H9 (cell line): ENCODE results near the gene CTNNA3. TPM values are rescaled to one million over a fixed set of nuclear protein-coding genes. Genes with fewer than 3 reads are reported as not detected.

Source experiments
- DNase-seq: peaks from one replicate; pipeline ENCODE4 v3.0.0-alpha.2; 2017
- H2AFZ ChIP-seq: one replicate; pipeline ENCODE4 v1.6.1; 2013; ENCODE audit warnings: mild to moderate bottlenecking, low read length, control low read depth, moderate library complexity
- H2AK5ac ChIP-seq: 2 replicates; pipeline ENCODE4 v1.6.1; 2013; ENCODE audit warnings: low read length, control low read depth, mixed read lengths; ENCODE audit not compliant: insufficient read length
- H2BK120ac ChIP-seq: one replicate; pipeline ENCODE4 v1.6.1; 2013; ENCODE audit warnings: low read depth, mild to moderate bottlenecking, low read length, control low read depth, inconsistent platforms; ENCODE audit not compliant: poor library complexity, severe bottlenecking
- H2BK12ac ChIP-seq: 2 replicates; pipeline ENCODE4 v1.6.1; 2013; ENCODE audit warnings: low read length, control low read depth, mixed read lengths, low read depth; ENCODE audit not compliant: insufficient read length
- H2BK15ac ChIP-seq: 2 replicates; pipeline ENCODE4 v1.6.1; 2013; ENCODE audit warnings: low read depth, low read length, control low read depth
- H2BK20ac ChIP-seq: one replicate; pipeline ENCODE4 v1.6.1; 2013; ENCODE audit warnings: low read depth, mild to moderate bottlenecking, low read length, control low read depth, inconsistent platforms; ENCODE audit not compliant: poor library complexity, severe bottlenecking
- H2BK5ac ChIP-seq: 2 replicates; pipeline ENCODE4 v1.6.1; 2013; ENCODE audit warnings: low read length, control low read depth, mixed read lengths; ENCODE audit not compliant: insufficient read length
- H3K14ac ChIP-seq: 2 replicates; pipeline ENCODE4 v1.6.1; 2013; ENCODE audit warnings: low read length, control low read depth; ENCODE audit not compliant: insufficient read depth
- H3K18ac ChIP-seq: 2 replicates; pipeline ENCODE4 v1.6.1; 2013; ENCODE audit warnings: low read depth, mild to moderate bottlenecking, mixed read lengths, low read length, control low read depth; ENCODE audit not compliant: insufficient read length
- H3K23ac ChIP-seq: 2 replicates; pipeline ENCODE4 v1.6.1; 2013; ENCODE audit warnings: low read length, control low read depth, mixed read lengths, low read depth; ENCODE audit not compliant: insufficient read length
- H3K23me2 ChIP-seq: 2 replicates; pipeline ENCODE4 v1.6.1; 2013; ENCODE audit warnings: low read depth, mild to moderate bottlenecking, mixed read lengths, low read length, control low read depth; ENCODE audit not compliant: insufficient read length, poor library complexity, severe bottlenecking
- H3K27ac ChIP-seq: 2 replicates; pipeline ENCODE4 v1.5.1; 2013; ENCODE audit warnings: low read length, control low read depth, mixed read lengths, low read depth; ENCODE audit not compliant: insufficient read length
- H3K27me3 ChIP-seq: 2 replicates; pipeline ENCODE4 v1.6.1; 2013; ENCODE audit warnings: low read length, control low read depth, inconsistent platforms; ENCODE audit not compliant: insufficient read depth
- H3K4ac ChIP-seq: 2 replicates; pipeline ENCODE4 v1.6.1; 2013; ENCODE audit warnings: low read depth, mild to moderate bottlenecking, control low read depth, inconsistent platforms, low read length, moderate library complexity
- H3K4me1 ChIP-seq: 2 replicates; pipeline ENCODE4 v1.6.1; 2013; ENCODE audit warnings: low read length, control low read depth, inconsistent platforms; ENCODE audit not compliant: insufficient read depth
- H3K4me2 ChIP-seq: 2 replicates; pipeline ENCODE4 v1.6.1; 2013; ENCODE audit warnings: low read length, control low read depth, mixed read lengths; ENCODE audit not compliant: insufficient read length, insufficient read depth
- H3K56ac ChIP-seq: 2 replicates; pipeline ENCODE4 v1.6.1; 2013; ENCODE audit warnings: low read depth, mild to moderate bottlenecking, mixed read lengths, low read length, control low read depth; ENCODE audit not compliant: insufficient read length
- H3K79me1 ChIP-seq: 2 replicates; pipeline ENCODE4 v1.6.1; 2013; ENCODE audit warnings: low read depth, mild to moderate bottlenecking, moderate library complexity, low read length, control low read depth, inconsistent platforms; ENCODE audit not compliant: insufficient read depth, poor library complexity, severe bottlenecking
- H3K79me2 ChIP-seq: 2 replicates; pipeline ENCODE4 v1.6.1; 2013; ENCODE audit warnings: low read length, control low read depth, inconsistent platforms; ENCODE audit not compliant: insufficient read depth
- H3K9ac ChIP-seq: 2 replicates; pipeline ENCODE4 v1.6.1; 2013; ENCODE audit warnings: low read length, control low read depth, mixed read lengths; ENCODE audit not compliant: insufficient read length; ENCODE audit errors: extremely low read depth
- H3K9me3 ChIP-seq: one replicate; pipeline ENCODE4 v1.6.1; 2013; ENCODE audit warnings: low read depth, low read length, inconsistent platforms; ENCODE audit not compliant: control insufficient read depth
- H3T11ph ChIP-seq: one replicate; pipeline ENCODE4 v1.6.1; 2013; ENCODE audit warnings: mild to moderate bottlenecking, low read length, control low read depth, inconsistent platforms
- H4K20me1 ChIP-seq: one replicate; pipeline ENCODE4 v1.6.1; 2013; ENCODE audit not compliant: control insufficient read depth, insufficient read length, insufficient read depth
- H4K5ac ChIP-seq: 2 replicates; pipeline ENCODE4 v1.6.1; 2013; ENCODE audit warnings: low read depth, mild to moderate bottlenecking, mixed read lengths, low read length, control low read depth; ENCODE audit not compliant: insufficient read length
- H4K8ac ChIP-seq: replicated peaks from 2 replicates; pipeline ENCODE4 v1.6.1; 2013; ENCODE audit warnings: low read length, control low read depth, mixed read lengths, low read depth; ENCODE audit not compliant: insufficient read length
- H4K91ac ChIP-seq: 2 replicates; pipeline ENCODE4 v1.6.1; 2013; ENCODE audit warnings: low read depth, mild to moderate bottlenecking, moderate library complexity, mixed read lengths, low read length, control low read depth; ENCODE audit not compliant: insufficient read length
- H3K27ac Mint-ChIP-seq, 3 experiments: 2 replicates in 2 of 3; 3 replicates in 1 of 3; pipeline ENCODE4 v1.8.0; 2020 to 2021; ENCODE audit warnings: mixed read lengths in 3 of 3, mild to moderate bottlenecking in 1 of 3, moderate library complexity in 1 of 3
- H3K27me3 Mint-ChIP-seq: 2 replicates; pipeline ENCODE4 v1.8.0; 2021; ENCODE audit warnings: low read depth, mild to moderate bottlenecking, moderate library complexity, mixed read lengths
- H3K36me3 Mint-ChIP-seq, 3 experiments: 2 replicates in 2 of 3; 3 replicates in 1 of 3; pipeline ENCODE4 v1.8.0; 2020 to 2021; ENCODE audit warnings: low read depth in 3 of 3, mixed read lengths in 3 of 3; ENCODE audit not compliant: insufficient read depth in 1 of 3
- H3K4me1 Mint-ChIP-seq, 2 experiments: 2 replicates each; pipeline ENCODE4 v1.8.0; 2020; ENCODE audit warnings: mixed read lengths in 2 of 2
- H3K4me3 Mint-ChIP-seq, 2 experiments: 2 replicates in 1 of 2; 3 replicates in 1 of 2; pipeline ENCODE4 v1.8.0; 2020 to 2021; ENCODE audit warnings: mild to moderate bottlenecking in 2 of 2, mixed read lengths in 2 of 2, moderate library complexity in 1 of 2
- H3K9me3 Mint-ChIP-seq, 2 experiments: 2 replicates in 1 of 2; 3 replicates in 1 of 2; pipeline ENCODE4 v1.8.0; 2020; ENCODE audit warnings: mild to moderate bottlenecking in 2 of 2, mixed read lengths in 2 of 2, moderate library complexity in 1 of 2
- WGBS: extraction: QIAGEN DNeasy Blood & Tissue Kit; methylation state at CpG from one replicate; pipeline ENCODE4 v1.1.7; 2013; ENCODE audit warnings: missing lambda C conversion rate, low lambda C conversion rate, mixed read lengths; ENCODE audit not compliant: insufficient read length; ENCODE audit errors: extremely low coverage; 5-methylcytosine and 5-hydroxymethylcytosine counted together
- total RNA-seq: library from RNA; stranded (reverse); gene quantifications from 2 replicates; pipeline ENCODE4 v1.2.1, GENCODE V29; 2021
- TF ChIP-seq, protein P1 (sequence below): fragments of 200-600 bp; sonication (generic); conservative IDR thresholded peaks from 3 replicates; pipeline ENCODE4 v1.8.0; 2021; ENCODE audit warnings: antibody characterized with exemption, mild to moderate bottlenecking

CTNNA3 gene
- total RNA-seq, 1 experiment from 2014 or later, result 3.3 TPM

DNA sequence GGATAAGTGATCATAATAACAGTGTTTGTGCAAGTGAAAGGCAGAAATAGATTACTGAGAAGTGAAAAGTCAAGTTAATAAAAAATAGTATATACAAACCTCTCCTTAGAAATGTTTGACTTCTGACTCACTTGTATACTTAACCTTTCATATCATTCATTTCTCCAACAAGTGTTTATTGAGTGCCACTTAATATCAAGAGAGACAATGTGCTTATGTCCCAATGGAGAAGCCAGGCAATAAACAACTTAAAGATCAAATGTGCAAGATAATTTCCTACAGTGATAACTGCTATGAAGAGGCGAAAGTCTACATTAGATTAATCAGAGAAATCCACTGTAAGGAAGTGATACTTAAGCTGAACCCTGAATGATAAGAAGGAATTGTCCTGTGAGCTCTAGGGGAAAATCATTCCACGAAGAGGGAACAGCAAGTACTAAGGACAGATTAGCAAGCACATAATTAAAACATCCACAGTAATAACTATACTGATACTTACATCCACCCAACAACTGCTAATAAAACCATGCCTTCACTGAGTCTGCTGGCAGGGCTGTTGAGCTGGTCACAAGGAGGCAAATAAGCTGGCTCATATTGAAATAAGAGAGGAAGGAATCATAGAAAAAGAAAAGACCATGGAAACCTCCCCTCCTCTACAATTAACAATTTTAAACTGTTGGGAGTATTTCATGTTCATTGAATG, 203.5 kb downstream of the CTNNA3 start:
- Histone ChIP-seq H3K23ac (no peak overlapping the region), H3K27me3 (no peaks in the 10 kb centered on the region), H2AFZ (no peak overlapping the region), H3K79me1 (no peaks in the 10 kb centered on the region), H3T11ph (no peak overlapping the region), H4K20me1 (no peaks in the 10 kb centered on the region), H3K18ac (no peak overlapping the region), H3K4me1 (no peaks in the 10 kb centered on the region), H4K5ac (no peak overlapping the region), H2BK5ac (no peak overlapping the region), H2AK5ac (no peak overlapping the region), H3K79me2 (no peaks in the 10 kb centered on the region), H3K4ac (no peak overlapping the region), H2BK12ac (no peak overlapping the region), H3K56ac (no peak overlapping the region), H3K23me2 (no peaks in the 10 kb centered on the region), H3K9me3 (no peaks in the 10 kb centered on the region), H2BK120ac (no peak overlapping the region), H3K14ac (no peak overlapping the region), H3K9ac (no peak overlapping the region), H3K4me2 (no peak overlapping the region), H4K8ac (no peak overlapping the region), H4K91ac (no peak overlapping the region), H2BK15ac (no peak overlapping the region), H3K27ac (no peak overlapping the region), H2BK20ac (no peak overlapping the region)
- TF ChIP-seq, protein P1, sequence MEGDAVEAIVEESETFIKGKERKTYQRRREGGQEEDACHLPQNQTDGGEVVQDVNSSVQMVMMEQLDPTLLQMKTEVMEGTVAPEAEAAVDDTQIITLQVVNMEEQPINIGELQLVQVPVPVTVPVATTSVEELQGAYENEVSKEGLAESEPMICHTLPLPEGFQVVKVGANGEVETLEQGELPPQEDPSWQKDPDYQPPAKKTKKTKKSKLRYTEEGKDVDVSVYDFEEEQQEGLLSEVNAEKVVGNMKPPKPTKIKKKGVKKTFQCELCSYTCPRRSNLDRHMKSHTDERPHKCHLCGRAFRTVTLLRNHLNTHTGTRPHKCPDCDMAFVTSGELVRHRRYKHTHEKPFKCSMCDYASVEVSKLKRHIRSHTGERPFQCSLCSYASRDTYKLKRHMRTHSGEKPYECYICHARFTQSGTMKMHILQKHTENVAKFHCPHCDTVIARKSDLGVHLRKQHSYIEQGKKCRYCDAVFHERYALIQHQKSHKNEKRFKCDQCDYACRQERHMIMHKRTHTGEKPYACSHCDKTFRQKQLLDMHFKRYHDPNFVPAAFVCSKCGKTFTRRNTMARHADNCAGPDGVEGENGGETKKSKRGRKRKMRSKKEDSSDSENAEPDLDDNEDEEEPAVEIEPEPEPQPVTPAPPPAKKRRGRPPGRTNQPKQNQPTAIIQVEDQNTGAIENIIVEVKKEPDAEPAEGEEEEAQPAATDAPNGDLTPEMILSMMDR, result no peak
- DNase-seq, result no peak
- H3K4me3 Mint-ChIP-seq, result no peak overlapping the region
- WGBS, result no CpG with 5 or more reads among the region's 2 CpGs
- no peaks in the 10 kb centered on the region; a peak in 1 of 7 replicates for H3K36me3 Mint-ChIP-seq
- H3K27me3 Mint-ChIP-seq, result peaks cover 1% of the 10 kb centered on the region; the same call in 1 of the 2 replicates
- H3K9me3 Mint-ChIP-seq, result no peaks in the 10 kb centered on the region; a peak in 3 of 5 replicates
- H3K27ac Mint-ChIP-seq, result no peak overlapping the region
- H3K4me1 Mint-ChIP-seq, result no peaks in the 10 kb centered on the region
